Hematopoietic multipotent progenitor cell treated with erythropoietin and hydrocortisone succinate and interleukin-3 and kit ligand, for 17 days (in vitro differentiated cells): Measurements from ENCODE around the gene KDM4C.

Experiments used
- DNase-seq: peaks from one replicate; pipeline ENCODE4 v3.0.0-alpha.2; 2015; ENCODE audit warnings: low spot score

Gene KDM4C

DNA sequence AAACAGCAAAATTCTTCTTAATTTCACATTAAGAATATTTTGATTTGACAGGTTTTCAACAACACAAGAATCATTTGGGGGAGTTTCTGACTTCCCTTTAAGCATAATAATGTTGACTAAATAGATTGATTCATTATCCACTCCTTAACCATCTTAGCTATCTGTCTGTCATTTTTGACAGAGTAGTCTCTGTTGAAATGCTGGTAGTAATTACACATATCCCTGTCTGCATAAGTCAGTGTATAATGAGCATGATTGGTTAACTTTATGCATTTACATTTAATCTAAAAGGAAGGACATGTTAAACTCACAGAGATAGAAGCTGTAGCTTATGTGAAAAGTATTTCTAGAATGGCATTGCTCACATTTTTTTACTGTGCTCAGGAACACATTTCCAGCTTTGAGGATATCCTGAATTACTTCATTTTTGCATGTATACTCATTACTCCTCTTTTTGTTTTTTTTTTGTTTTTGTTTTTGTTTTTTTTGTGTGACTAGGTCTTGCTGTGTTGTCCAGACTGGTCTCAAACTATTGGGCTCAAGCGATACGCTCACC lies 385.9 kb downstream of the KDM4C start:
- DNase-seq: no peak

DNA sequence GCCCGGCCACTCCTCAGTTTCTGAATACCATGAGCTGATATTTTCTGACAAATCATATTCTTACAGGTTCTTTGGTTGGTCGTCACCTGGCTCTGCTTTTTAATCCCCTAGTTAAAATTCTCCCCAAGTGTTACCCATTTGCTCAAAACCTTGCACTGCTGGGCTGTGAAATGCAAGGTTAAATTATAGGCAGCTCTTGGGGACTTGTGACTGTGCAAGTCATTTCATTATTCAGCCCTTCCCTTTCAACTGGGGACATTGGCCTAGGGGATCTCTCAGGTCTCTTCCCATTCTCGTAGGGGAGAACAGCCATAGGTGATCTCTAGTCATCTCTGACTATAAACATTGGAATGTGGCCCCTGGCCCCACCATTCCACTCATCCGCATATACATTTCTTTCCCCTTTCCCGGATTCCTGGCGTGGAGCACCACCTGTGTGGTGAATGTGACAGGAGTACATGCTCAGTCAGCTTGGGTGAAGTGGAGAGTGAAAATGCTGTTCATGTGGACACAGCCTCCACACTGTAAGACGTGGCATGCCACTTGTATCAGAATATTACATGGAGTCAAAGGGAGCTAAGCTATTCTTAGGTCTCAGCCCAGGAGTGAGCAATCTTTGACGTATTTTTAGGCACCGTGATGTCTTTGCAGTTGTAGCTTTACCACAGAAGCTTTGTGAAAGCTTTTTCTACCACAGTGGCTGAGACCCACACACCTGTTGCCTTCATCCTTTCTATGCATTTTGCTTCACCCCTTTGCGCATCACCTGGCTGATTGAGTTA lies 386.7 kb downstream of the KDM4C start:
- no peak for DNase-seq

DNA sequence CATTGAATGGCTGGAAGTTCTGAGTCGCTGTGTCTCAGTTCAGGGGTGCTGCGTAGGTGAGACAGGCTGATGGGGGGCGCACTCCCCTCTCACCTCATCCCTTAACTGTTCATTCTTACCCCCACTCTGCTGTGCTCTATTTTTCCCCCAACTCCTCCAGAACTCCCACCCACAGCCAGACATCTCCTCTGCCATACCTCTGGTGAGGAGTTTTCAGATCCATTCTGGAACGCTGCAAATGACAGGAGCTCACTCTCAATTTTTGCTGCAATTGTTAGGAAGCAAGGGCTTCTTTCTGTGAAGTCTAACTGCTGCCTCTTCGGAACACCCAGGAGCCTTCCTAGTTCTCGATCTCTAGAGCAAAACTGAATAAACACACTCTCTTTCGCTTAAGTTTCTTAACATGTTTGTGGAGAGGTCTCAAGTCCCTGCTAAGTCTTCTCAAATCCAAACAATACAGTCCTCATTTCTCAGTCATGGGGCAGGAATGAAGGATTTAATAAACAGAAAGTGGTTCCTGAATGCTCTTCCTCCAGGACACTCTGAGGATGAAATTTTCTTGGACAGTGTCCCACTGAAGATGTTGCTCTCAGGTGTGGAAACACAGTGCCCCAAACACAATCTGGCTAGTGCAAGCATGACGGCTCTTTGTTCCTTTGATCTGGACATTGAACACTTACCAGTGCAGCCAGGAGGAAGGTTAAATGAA lies 387.7 kb downstream of the KDM4C start:
- no peak for DNase-seq

GRCh38 chr9:7146582-7146981 lies 388.8 kb downstream of the KDM4C start:
- DNase-seq: no peak

DNA sequence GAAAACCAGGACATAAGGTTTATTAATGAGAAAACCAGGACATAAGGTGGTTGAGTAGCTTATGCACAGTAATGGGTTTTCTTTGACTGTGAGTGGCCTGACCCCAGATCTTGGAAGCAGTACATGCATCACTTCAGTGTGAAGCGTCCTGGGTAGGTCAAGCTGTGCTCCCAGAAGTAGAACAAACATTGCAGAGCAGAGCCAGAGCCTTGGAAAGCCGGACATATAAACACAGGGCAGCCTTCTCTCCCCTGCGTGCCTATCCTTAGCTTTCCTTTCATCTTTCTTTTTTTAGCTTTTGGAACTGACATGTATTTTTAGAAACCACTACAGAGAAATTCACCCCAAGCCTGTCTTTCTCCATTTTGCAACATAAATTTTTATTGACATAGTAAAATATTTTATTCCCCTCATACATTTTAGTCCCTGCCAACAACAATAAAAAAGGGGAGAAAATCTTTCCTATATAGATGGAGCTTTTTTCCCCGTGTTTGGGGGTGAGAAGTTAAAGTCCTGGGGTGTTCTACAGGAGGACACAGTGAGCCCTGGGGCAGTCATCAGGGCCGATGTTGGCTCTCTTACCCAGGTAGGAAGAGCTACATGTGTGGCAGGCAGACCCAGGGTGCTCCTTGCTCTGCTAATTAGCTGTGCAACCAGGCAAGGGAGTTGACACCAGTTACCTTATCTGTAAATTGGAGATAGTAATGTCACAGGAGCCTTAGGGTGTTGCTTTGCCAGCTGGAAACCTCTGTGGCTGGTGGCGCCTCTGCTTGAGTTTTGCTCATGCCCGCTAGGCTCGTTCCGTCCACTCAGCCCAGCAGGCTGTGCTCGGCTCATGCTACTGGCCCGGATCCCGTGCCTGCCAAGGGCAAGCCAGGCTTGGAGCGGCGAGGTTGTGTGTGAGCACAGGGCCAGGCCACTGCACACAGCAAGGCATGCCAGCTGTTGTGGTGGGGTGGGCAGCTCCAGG lies 389.6 kb downstream of the KDM4C start:
- peak; percentile 34 for DNase-seq

DNA sequence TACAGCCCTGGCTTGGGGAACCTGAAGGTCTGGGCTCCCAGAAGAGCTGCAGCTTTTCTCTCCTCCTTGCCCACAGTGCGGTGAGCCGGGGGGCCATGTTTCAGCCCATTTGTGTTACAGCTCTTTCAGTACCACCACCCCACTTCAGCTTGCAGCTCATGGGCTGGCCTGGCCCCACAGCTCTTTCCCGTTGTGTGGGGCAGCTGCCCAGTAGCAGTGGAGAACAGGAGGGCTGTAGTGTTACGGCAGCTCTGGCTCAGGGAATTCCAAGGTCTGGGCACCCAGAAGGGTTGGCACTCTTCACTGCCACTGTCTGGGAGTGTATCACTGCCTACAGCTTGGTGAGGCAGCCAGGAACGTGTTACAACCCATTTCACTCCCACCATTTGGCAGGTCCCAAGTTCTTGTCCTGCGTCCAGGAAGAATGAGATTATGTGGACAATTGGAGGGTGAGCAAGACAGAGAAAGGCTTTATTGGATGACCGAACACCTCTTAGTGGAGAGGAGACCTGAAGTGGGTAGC lies 390.5 kb downstream of the KDM4C start:
- DNase-seq: no peak

GRCh38 chr9:7149258-7149657 lies 391.5 kb downstream of the KDM4C start:
- no peak for DNase-seq

DNA sequence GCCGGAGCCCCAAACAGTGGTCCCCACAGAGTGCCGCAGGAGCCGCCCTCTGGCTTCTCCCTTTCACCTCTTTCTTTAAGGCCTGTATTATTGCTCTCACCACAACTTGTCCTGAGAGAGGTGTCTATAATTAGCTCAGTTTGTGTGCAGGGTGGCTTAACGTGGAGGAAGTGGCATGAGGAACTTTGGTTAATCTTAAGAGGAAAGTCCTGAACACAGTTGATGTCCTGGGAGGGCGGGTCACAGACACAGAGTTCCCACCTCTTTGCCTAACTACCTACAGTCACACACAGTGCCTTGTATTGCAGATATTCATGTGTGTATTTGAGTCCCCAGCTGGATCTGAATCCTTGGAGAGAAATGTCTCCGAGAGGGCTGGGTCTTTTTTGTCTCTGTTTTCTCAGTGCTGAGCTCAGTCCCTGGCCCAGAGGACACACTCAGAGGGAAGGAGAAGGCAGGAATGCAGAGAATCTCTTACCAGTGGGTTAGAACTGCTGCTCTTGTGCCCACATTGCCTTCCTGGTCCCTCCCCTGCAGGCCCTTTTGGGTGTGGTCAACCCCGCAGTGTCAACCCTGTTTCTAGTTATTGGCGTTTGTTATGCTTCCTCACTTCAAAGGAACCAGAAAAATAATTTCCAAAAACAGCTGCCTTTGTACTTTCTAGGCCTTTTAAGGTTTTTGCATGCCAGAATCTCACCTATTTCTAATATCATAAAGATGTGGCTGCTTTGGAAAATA lies 392.5 kb downstream of the KDM4C start:
- peak; percentile 30 for DNase-seq

DNA sequence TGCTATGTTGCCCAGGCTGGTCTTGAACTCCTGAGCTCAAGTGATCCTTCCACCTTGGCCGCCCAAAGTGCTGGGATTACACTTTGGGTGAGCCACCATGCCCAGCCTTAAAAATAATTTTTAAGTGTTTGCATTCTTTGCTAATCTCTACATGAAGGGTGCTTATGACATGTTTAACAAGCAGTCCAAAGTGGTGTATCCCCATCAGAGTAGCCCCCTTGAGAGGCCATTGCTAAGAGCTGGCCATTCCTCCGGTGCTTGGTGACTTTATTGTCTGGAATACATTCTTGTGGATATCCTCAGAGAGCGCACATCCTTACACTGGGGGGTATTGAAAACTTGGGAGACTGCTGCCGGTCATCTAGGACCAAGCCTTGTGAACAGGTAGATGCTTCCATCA lies 395.4 kb downstream of the KDM4C start:
- no peak for DNase-seq

- DNase-seq: no peak
These were observed 395.8 kb downstream of the KDM4C start for GRCh38 chr9:7153566-7153965.

- no peak for DNase-seq
These were observed 396.3 kb downstream of the KDM4C start for GRCh38 chr9:7154003-7154619.

DNA sequence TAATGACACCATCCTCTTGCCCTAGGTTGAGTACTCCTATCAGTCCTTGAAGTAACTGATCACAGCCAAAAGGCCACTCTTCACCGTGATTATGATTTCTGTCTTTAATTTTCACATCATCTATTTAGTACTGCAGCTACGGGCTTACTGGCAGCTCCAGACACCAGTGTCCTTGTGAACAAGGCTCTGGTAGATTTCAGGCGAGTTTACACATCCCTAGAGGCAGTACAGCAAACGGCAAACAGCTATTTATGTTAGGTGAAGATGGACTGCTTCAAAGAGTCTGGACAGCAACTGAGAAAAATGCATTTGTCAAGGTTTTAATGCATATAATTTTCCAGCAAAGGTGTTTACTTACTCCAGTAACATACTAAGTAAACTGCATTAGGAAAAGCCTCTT lies 396.9 kb downstream of the KDM4C start:
- no peak for DNase-seq

- DNase-seq: no peak
These were observed 403.7 kb downstream of the KDM4C start for GRCh38 chr9:7161469-7161868.

DNA sequence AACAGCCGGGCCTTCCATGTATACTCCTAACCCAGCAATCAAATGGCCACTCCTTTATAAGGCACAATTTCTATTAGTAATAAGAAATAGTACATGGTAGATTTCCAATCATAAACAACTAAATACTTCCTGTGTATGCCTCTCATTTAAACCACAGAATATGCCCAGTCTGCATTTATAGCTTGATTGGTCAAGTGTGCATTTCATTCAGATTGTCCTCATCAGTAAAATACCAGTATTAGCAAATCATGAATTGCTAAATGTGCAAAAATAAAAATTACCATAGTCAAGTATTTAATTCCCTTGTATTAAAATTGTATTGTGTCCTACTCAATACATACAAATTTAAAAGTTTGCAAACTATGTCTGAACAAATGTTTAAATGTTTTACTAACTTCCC lies 406.2 kb downstream of the KDM4C start:
- DNase-seq: no peak

DNA sequence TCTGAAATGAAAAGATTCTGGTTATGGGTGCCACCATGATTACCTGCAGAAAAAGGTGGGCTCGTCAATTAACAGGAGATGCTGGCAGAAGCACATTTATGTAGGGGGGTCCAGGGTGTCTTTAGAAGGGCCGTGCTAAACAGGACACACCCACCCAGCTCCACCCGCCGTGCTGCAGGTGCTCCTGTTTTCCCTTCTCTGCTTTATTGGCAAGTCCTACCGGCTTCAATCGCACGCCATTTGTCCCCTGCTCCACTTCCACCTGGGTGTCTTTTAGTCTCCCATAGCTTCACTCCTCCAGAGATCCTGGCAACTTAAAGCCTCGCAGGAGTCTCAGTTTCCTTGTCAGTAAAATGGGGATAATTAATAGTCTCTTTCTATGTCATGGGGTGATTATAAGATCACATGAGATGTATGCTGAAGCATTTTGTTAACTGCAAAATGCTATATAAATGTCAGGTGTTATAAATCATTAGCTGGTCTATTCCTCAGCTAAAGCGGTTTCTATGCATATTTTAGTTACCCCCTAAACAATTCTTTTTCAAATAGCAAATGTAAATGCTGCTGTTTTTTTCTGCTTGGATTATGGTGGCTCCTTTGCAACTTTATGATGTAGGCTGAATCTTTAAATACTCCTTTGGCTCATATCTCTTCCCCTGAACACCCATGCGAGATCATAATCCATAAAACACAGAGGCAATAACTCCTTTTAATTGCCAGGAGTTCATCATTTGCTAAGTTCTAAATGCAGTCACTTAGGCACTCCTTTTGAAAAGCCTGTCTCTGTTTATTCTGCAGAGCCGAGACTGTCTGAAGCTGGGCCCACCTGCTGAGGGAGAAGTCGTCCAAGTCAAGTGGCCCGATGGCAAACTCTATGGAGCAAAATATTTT lies 406.9 kb downstream of the KDM4C start:
- no peak for DNase-seq

- no peak for DNase-seq
These were observed 407.7 kb downstream of the KDM4C start for GRCh38 chr9:7165331-7165975.

GRCh38 chr9:7166074-7166473 lies 408.3 kb downstream of the KDM4C start:
- no peak for DNase-seq

GRCh38 chr9:7169717-7170389 lies 412.1 kb downstream of the KDM4C start:
- DNase-seq: no peak
